KMS-11 (cell line): ENCODE results near the gene SYPL1.

Experiments used
- H2AFZ ChIP-seq: fragments of 200-600 bp; sonication (generic); 2 replicates; pipeline ENCODE4 v1.6.1; 2016; ENCODE audit warnings: antibody characterized with exemption, mixed run types, low read depth
- H3K27ac ChIP-seq: fragments of 200-600 bp; sonication (generic); 2 replicates; pipeline ENCODE4 v1.6.1; 2016; ENCODE audit warnings: mild to moderate bottlenecking, mixed run types
- H3K27me3 ChIP-seq: fragments of 200-600 bp; sonication (generic); 2 replicates; pipeline ENCODE4 v1.6.1; 2017; ENCODE audit warnings: mild to moderate bottlenecking, low read depth, mixed run types, moderate library complexity; ENCODE audit not compliant: insufficient read depth
- H3K36me3 ChIP-seq: fragments of 200-600 bp; sonication (generic); 2 replicates; pipeline ENCODE4 v1.6.1; 2017; ENCODE audit warnings: mild to moderate bottlenecking, mixed run types; ENCODE audit not compliant: insufficient read depth
- H3K4me1 ChIP-seq: fragments of 200-600 bp; sonication (generic); 2 replicates; pipeline ENCODE4 v1.6.1; 2016; ENCODE audit warnings: mild to moderate bottlenecking, low read depth, mixed run types; ENCODE audit not compliant: poor library complexity, severe bottlenecking
- H3K4me2 ChIP-seq: fragments of 200-600 bp; sonication (generic); 2 replicates; pipeline ENCODE4 v1.7.0; 2016; ENCODE audit warnings: mild to moderate bottlenecking, mixed run types
- H3K4me3 ChIP-seq: fragments of 200-600 bp; sonication (generic); IDR thresholded peaks from 2 replicates; pipeline ENCODE4 v1.6.1; 2017; ENCODE audit warnings: low read depth, low read length, mixed read lengths; ENCODE audit not compliant: insufficient read depth
- H3K79me2 ChIP-seq: fragments of 200-600 bp; sonication (generic); 2 replicates; pipeline ENCODE4 v1.6.1; 2016; ENCODE audit warnings: low read depth, mixed run types; ENCODE audit not compliant: insufficient read depth
- H3K9ac ChIP-seq: fragments of 200-600 bp; sonication (generic); 2 replicates; pipeline ENCODE4 v1.6.1; 2016; ENCODE audit warnings: mild to moderate bottlenecking, mixed run types
- H4K20me1 ChIP-seq: fragments of 200-600 bp; sonication (generic); 2 replicates; pipeline ENCODE4 v1.6.1; 2016; ENCODE audit warnings: mild to moderate bottlenecking, mixed run types; ENCODE audit not compliant: insufficient read depth
- TF ChIP-seq, protein P1 (sequence below): fragments of 200-600 bp; sonication (generic); conservative IDR thresholded peaks from 2 replicates; pipeline ENCODE4 v1.6.1; 2017; ENCODE audit warnings: low read depth, mild to moderate bottlenecking, antibody characterized with exemption, low read length, moderate library complexity, mixed read lengths

Gene SYPL1

DNA sequence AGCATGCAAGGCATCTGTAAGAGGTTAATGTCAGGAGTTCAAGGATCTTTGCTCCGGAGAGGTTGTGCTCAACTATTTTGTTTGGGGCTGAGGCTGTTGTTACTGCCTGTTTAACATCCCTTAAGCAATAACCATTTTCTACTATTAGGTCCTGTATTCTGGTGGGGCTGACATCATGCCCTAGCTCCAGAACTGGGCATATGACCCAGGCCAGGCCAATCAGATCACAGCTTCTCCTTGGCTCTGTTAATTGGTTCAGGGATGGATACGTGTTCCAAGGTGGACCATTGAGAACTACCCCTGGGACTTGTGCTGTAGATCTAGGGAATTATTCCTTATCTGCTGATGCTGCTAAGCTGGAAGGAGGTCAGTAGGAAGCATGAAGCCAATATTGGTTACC lies 67.0 kb downstream of the SYPL1 start:
- Histone ChIP-seq H3K4me2 (no peak overlapping the region), H3K4me1 (peaks cover 7% of the 10 kb centered on the region), H2AFZ (no peak overlapping the region), H4K20me1 (no peaks in the 10 kb centered on the region), H3K9ac (no peak overlapping the region), H3K4me3 (no peak overlapping the region), H3K79me2 (no peaks in the 10 kb centered on the region), H3K27ac (no peak overlapping the region), H3K27me3 (no peaks in the 10 kb centered on the region), H3K36me3 (no peaks in the 10 kb centered on the region)
- TF ChIP-seq, protein P1, sequence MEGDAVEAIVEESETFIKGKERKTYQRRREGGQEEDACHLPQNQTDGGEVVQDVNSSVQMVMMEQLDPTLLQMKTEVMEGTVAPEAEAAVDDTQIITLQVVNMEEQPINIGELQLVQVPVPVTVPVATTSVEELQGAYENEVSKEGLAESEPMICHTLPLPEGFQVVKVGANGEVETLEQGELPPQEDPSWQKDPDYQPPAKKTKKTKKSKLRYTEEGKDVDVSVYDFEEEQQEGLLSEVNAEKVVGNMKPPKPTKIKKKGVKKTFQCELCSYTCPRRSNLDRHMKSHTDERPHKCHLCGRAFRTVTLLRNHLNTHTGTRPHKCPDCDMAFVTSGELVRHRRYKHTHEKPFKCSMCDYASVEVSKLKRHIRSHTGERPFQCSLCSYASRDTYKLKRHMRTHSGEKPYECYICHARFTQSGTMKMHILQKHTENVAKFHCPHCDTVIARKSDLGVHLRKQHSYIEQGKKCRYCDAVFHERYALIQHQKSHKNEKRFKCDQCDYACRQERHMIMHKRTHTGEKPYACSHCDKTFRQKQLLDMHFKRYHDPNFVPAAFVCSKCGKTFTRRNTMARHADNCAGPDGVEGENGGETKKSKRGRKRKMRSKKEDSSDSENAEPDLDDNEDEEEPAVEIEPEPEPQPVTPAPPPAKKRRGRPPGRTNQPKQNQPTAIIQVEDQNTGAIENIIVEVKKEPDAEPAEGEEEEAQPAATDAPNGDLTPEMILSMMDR, result no peak

- Histone ChIP-seq H3K9ac (no peak overlapping the region), H3K36me3 (no peaks in the 10 kb centered on the region), H3K27ac (no peak overlapping the region), H3K4me2 (peak overlapping the region; percentile 61), H4K20me1 (no peaks in the 10 kb centered on the region), H3K79me2 (no peaks in the 10 kb centered on the region), H3K4me3 (no peak overlapping the region), H2AFZ (peak overlapping the region; percentile 90), H3K4me1 (peaks cover 7% of the 10 kb centered on the region), H3K27me3 (no peaks in the 10 kb centered on the region)
- TF ChIP-seq, protein P1, result no peak
Measured at GRCh38 chr7:106042196-106042611, 69.9 kb downstream of the SYPL1 start.

DNA sequence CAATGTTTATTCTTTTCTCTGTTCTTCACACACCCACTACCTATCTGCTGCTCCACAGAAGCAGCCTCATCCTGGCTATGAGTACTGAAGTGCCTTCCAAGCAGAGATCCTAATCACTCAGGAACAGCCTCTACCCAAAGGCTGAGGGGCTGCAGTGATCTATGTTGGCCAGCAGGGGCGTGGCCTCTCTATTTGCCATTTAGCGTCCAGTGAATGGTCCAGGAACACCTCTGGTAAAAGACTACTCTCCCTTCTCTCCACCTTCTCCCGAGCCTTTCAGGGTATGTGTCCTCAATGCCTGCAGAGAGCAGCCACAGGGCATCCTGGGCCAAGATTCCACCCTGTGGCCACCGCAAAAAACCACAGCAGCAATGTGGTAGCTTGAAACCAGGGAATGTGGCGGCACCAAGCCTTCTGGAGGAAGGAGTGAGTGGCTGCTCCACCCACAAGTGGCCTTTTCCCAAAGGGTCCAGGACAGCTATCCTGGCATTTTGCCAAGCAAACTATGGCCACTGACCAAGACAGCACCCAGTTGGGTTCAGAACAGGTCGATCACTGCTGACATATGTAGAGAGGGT lies 70.9 kb downstream of the SYPL1 start:
- H3K4me2 ChIP-seq, result no peak overlapping the region
- no peaks in the 10 kb centered on the region for H3K36me3 ChIP-seq
- peaks cover 7% of the 10 kb centered on the region for H3K4me1 ChIP-seq
- H3K27ac ChIP-seq, result no peak overlapping the region
- H3K9ac ChIP-seq, result no peak overlapping the region
- no peaks in the 10 kb centered on the region for H3K27me3 ChIP-seq
- no peak overlapping the region for H2AFZ ChIP-seq
- H3K4me3 ChIP-seq, result no peak overlapping the region
- TF ChIP-seq, protein P1, result peak; percentile 95
- no peaks in the 10 kb centered on the region for H3K79me2 ChIP-seq
- no peaks in the 10 kb centered on the region for H4K20me1 ChIP-seq
